HEK293T (cell line): Measurements from ENCODE around the gene FBXO7.

Experiments used
- BHLHE40 ChIP-seq: fragments of 450-650 bp; IDR thresholded peaks from 2 replicates; pipeline ENCODE4 v1.6.1; 2016; ENCODE audit warnings: mild to moderate bottlenecking, moderate library complexity, borderline replicate concordance
- FOXM1 ChIP-seq: fragments of 450-650 bp; IDR thresholded peaks from 2 replicates; pipeline ENCODE4 v1.6.1; 2017; ENCODE audit warnings: mild to moderate bottlenecking, borderline replicate concordance
- ZNF384 ChIP-seq: fragments of 450-650 bp; IDR thresholded peaks from 2 replicates; pipeline ENCODE4 v1.6.1; 2016

GRCh38 chr22:32518381-32518780 lies 43.8 kb downstream of the FBXO7 start:
- TF ChIP-seq ZNF384 (no peak), BHLHE40 (no peak), FOXM1 (no peak)
